Measurements from ENCODE around the gene NPIPB9.
A peak's percentile ranks its signal among the peaks of the same experiment; 100 is the strongest.
"Not testable (repeated sequence)": the region's sequence is repeated elsewhere in the genome, so short reads cannot be mapped to it uniquely, and the experiment has no call there.

- TF ChIP-seq CTCF (IDR thresholded peaks at IDR 0.05 in 8 of 11, conservative IDR thresholded peaks at IDR 0.05 in 3 of 11): peak in 8 of 11 experiments; percentile 15 to 72 (median 46)
- TF ChIP-seq POLR2A (IDR thresholded peaks at IDR 0.05): not testable (repeated sequence)
Measured at GRCh38 chr16:28802235-28803019, 50.8 kb downstream of the NPIPB9 start.
